ENCODE data around the gene DOK7. TPM values are rescaled to one million over a fixed set of nuclear protein-coding genes. Genes with fewer than 3 reads are reported as not detected.
A peak's percentile ranks its signal among the peaks of the same experiment; 100 is the strongest.

DOK7 gene
- total RNA-seq, 1 donor from 2014 or later: not detected

- H3K4me1 Mint-ChIP-seq: no peaks in the 10 kb centered on the region
- H3K36me3 Mint-ChIP-seq (ENCODE audit: low read depth): no peaks in the 10 kb centered on the region
- no peak for TF ChIP-seq CTCF (conservative IDR thresholded peaks at IDR 0.05)
- H3K27ac Mint-ChIP-seq (ENCODE audit: unreplicated experiment): peak overlapping the region; percentile 64
- no peak for DNase-seq (ENCODE audit: low read depth, low spot score)
- no peak overlapping the region for H3K4me3 Mint-ChIP-seq
- no peaks in the 10 kb centered on the region for H3K27me3 Mint-ChIP-seq (ENCODE audit: low read depth)
- H3K9me3 Mint-ChIP-seq: no peaks in the 10 kb centered on the region
Observed at GRCh38 chr4:3520276-3520675, 57.2 kb downstream of the DOK7 start.

GRCh38 chr4:3520796-3521600 is 57.9 kb downstream of the DOK7 start:
- peak overlapping the region; percentile 19 for H3K27ac Mint-ChIP-seq (ENCODE audit: unreplicated experiment)
- no peaks in the 10 kb centered on the region for H3K4me1 Mint-ChIP-seq
- DNase-seq (ENCODE audit: low read depth, low spot score): no peak
- H3K4me3 Mint-ChIP-seq: no peak overlapping the region
- H3K36me3 Mint-ChIP-seq (ENCODE audit: low read depth): no peaks in the 10 kb centered on the region
- H3K27me3 Mint-ChIP-seq (ENCODE audit: low read depth): no peaks in the 10 kb centered on the region
- TF ChIP-seq CTCF (conservative IDR thresholded peaks at IDR 0.05): no peak
- no peaks in the 10 kb centered on the region for H3K9me3 Mint-ChIP-seq

DNA sequence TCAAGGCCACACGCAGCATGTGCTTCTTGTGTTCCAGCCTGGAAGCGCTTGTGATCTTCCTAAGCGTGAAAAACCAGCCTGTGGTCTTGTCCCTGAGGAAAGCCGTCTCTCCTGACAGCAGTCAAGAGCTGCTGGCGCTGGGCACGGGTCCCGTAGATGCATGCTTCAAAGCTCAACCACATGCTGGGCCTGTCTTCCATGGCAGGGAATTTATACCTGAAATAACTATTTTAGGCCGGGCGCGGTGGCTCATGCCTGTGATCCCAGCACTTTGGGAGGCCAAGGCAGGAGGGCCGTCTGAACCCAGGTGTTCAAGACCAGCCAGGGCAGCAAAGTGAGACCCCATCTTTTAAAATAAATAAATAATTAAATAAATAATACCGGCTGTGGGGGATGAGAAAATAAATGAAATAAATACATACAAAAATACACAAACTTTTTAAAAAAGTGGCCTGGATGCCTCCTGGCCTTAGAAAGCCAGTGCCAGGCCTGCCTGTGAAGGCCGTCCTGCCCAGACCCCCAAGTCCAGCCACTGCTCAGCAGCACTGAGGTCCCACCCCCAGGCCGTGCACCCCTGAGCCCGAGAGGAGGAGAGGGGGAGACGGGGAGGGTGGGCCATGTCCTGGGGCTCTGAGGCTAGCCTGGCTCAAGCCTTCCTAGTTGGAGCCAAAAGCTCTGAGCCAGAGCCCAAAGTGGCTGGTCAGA is 58.7 kb downstream of the DOK7 start:
- Mint-ChIP-seq H3K4me1 (peaks cover 3% of the 10 kb centered on the region), H3K27me3 (ENCODE audit: low read depth) (no peaks in the 10 kb centered on the region), H3K9me3 (no peaks in the 10 kb centered on the region), H3K36me3 (ENCODE audit: low read depth) (no peaks in the 10 kb centered on the region), H3K4me3 (no peak overlapping the region), H3K27ac (ENCODE audit: unreplicated experiment) (no peak overlapping the region)
- TF ChIP-seq CTCF (conservative IDR thresholded peaks at IDR 0.05): no peak
- no peak for DNase-seq (ENCODE audit: low read depth, low spot score)

GRCh38 chr4:3522326-3522640 is 59.2 kb downstream of the DOK7 start:
- peaks cover 5% of the 10 kb centered on the region for H3K4me1 Mint-ChIP-seq

DNA sequence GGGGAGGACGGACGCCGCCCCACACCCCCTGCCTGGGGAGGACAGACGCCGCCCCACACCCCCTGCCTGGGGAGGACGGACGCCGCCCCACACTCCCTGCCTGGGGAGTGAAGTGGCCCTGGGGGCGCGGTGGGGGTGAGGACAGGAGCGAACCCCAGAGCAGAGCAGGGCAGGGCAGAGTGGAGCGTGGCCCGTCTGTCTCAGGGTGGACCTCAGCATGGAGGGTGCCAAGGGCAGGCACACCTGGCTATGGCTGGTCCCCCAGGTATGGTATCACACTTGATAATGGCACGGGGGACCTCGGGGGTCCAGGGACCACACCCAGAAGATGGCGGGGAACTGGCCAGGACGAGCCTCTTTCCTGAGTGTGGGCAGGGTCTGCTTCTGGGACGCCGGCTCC is 59.5 kb downstream of the DOK7 start:
- no peak for DNase-seq (ENCODE audit: low read depth, low spot score)
- no peaks in the 10 kb centered on the region for H3K27me3 Mint-ChIP-seq (ENCODE audit: low read depth)
- no peak for TF ChIP-seq CTCF (conservative IDR thresholded peaks at IDR 0.05)
- H3K27ac Mint-ChIP-seq (ENCODE audit: unreplicated experiment): no peak overlapping the region
- H3K4me1 Mint-ChIP-seq: peaks cover 5% of the 10 kb centered on the region
- no peaks in the 10 kb centered on the region for H3K36me3 Mint-ChIP-seq (ENCODE audit: low read depth)
- H3K9me3 Mint-ChIP-seq: no peaks in the 10 kb centered on the region
- no peak overlapping the region for H3K4me3 Mint-ChIP-seq

More at GRCh38 chr4:3522326-3522640, 59.2 kb downstream of the DOK7 start:
- no peak overlapping the region for H3K4me3 Mint-ChIP-seq
- no peaks in the 10 kb centered on the region for H3K36me3 Mint-ChIP-seq (ENCODE audit: low read depth)
- H3K27me3 Mint-ChIP-seq (ENCODE audit: low read depth): no peaks in the 10 kb centered on the region
- no peak overlapping the region for H3K27ac Mint-ChIP-seq (ENCODE audit: unreplicated experiment)
- no peak for TF ChIP-seq CTCF (conservative IDR thresholded peaks at IDR 0.05)
- H3K9me3 Mint-ChIP-seq: no peaks in the 10 kb centered on the region
- DNase-seq (ENCODE audit: low read depth, low spot score): no peak

Data from neural crest cell (in vitro differentiated cells).